ENCODE results near the gene DBF4.

- no peak for TF ChIP-seq MAX (IDR thresholded peaks at IDR 0.05; ENCODE audit: low read depth)
- no peak for TF ChIP-seq REST (IDR thresholded peaks at IDR 0.05; ENCODE audit: low read depth, low read length)
- TF ChIP-seq CTCF (IDR thresholded peaks at IDR 0.05) = no peak
- no peak for TF ChIP-seq GABPA (IDR thresholded peaks at IDR 0.05; ENCODE audit: low read depth)
- no peak for TF ChIP-seq RAD21 (IDR thresholded peaks at IDR 0.05; ENCODE audit: low read length)
- TF ChIP-seq JUND (IDR thresholded peaks at IDR 0.05) = no peak
- no peak for TF ChIP-seq ZBTB33 (IDR thresholded peaks at IDR 0.05; ENCODE audit: borderline replicate concordance, low read depth)
- TF ChIP-seq NFIC (IDR thresholded peaks at IDR 0.05; ENCODE audit: borderline replicate concordance) = no peak
Observed at GRCh38 chr7:87882151-87882937, 6.1 kb downstream of the DBF4 start.
